ENCODE data around the gene LITAF. TPM values are rescaled to one million over a fixed set of nuclear protein-coding genes. Genes with fewer than 3 reads are reported as not detected.
A peak's percentile ranks its signal among the peaks of the same experiment; 100 is the strongest.

The LITAF gene
- total RNA-seq, 1 experiment from 2014 or later: 73.0 TPM

DNA sequence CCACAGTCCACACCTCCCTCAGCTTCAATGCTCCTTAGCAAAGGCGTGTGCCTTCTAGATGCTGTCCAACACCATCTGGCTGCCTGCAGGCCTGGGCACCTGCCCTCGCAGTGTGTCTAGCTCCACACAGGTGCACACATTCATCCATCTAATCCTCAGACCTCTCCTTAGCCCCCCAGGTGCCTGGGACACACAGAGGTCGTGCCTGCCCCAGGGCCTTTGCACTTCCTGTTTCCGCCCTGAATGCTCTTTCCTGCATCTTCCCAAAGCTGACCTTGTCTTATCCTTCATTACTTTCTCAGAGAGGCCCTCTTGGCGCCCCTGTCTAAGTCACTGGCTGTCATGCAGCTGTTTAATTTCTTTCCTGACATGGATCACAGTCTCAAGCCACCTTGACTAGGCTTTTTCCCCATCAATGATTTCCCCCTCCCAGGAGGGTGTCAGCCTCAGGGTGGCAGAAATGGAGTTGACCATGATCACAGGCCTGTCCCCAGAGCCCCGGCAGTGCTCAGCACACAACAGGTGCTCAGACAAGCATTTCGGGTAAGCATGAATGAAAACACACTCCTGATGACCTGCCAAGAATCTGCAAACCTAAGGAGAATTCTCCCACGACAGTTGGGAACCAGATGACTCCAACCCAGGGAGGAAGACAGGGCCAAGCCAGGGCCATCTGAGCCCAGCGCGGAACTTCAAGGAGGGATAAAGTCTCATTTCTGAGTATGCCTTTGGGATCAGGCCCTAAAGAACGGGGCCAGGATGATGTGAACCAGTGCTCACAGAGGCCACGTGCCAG, 76.3 kb downstream of the LITAF start:
- H3K36me3 Mint-ChIP-seq: no peaks in the 10 kb centered on the region
- no peaks in the 10 kb centered on the region for H3K27me3 Mint-ChIP-seq (ENCODE audit: low read depth)
- no peak overlapping the region for H3K4me3 Mint-ChIP-seq
- TF ChIP-seq GTF2I (CRISPR knock-in tag; conservative IDR thresholded peaks at IDR 0.05) (0 out of 2 replicates have a peak, but pooled peaks have one; percentile 40), ZNF416 (CRISPR knock-in tag; IDR thresholded peaks at IDR 0.05) (no peak), ZNF138 (CRISPR knock-in tag; conservative IDR thresholded peaks at IDR 0.05) (no peak)
- peaks cover 4% of the 10 kb centered on the region; the same call in 1 of the 2 replicates for H3K9me3 Mint-ChIP-seq
- POLR2A ChIA-PET: no interaction called here
- CTCF ChIA-PET: no interaction called here
- DNase-seq (ENCODE audit: low spot score) (no peak), ATAC-seq (no peak)
- H3K4me1 Mint-ChIP-seq: peaks cover 9% of the 10 kb centered on the region; the same call in 1 of the 2 replicates
- H3K27ac Mint-ChIP-seq: no peak overlapping the region

GRCh38 chr16:11507991-11508390, 78.7 kb downstream of the LITAF start:
- no peak for TF ChIP-seq OVOL2 (CRISPR knock-in tag; IDR thresholded peaks at IDR 0.05; ENCODE audit: borderline replicate concordance)
- TF ChIP-seq NR1H2 (CRISPR knock-in tag; IDR thresholded peaks at IDR 0.05): no peak
- no peak for TF ChIP-seq IRF2 (CRISPR knock-in tag; IDR thresholded peaks at IDR 0.05; ENCODE audit: borderline replicate concordance, low read depth)
- no peak for TF ChIP-seq ZMAT4 (CRISPR knock-in tag; IDR thresholded peaks at IDR 0.05)
- no peak for TF ChIP-seq ERG (CRISPR knock-in tag; IDR thresholded peaks at IDR 0.05)
- no peak for TF ChIP-seq NR3C1 (CRISPR knock-in tag; conservative IDR thresholded peaks at IDR 0.05; ENCODE audit: low read depth)
- TF ChIP-seq ZNF425 (CRISPR knock-in tag; conservative IDR thresholded peaks at IDR 0.05): no peak
- TF ChIP-seq, protein P1, sequence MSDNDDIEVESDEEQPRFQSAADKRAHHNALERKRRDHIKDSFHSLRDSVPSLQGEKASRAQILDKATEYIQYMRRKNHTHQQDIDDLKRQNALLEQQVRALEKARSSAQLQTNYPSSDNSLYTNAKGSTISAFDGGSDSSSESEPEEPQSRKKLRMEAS (CRISPR knock-in tag; IDR thresholded peaks at IDR 0.05): no peak
- TF ChIP-seq ZNF263 (CRISPR knock-in tag; IDR thresholded peaks at IDR 0.05; ENCODE audit: low read depth): no peak
- TF ChIP-seq HMGA2 (CRISPR knock-in tag; IDR thresholded peaks at IDR 0.05): no peak
- TF ChIP-seq, protein P2, sequence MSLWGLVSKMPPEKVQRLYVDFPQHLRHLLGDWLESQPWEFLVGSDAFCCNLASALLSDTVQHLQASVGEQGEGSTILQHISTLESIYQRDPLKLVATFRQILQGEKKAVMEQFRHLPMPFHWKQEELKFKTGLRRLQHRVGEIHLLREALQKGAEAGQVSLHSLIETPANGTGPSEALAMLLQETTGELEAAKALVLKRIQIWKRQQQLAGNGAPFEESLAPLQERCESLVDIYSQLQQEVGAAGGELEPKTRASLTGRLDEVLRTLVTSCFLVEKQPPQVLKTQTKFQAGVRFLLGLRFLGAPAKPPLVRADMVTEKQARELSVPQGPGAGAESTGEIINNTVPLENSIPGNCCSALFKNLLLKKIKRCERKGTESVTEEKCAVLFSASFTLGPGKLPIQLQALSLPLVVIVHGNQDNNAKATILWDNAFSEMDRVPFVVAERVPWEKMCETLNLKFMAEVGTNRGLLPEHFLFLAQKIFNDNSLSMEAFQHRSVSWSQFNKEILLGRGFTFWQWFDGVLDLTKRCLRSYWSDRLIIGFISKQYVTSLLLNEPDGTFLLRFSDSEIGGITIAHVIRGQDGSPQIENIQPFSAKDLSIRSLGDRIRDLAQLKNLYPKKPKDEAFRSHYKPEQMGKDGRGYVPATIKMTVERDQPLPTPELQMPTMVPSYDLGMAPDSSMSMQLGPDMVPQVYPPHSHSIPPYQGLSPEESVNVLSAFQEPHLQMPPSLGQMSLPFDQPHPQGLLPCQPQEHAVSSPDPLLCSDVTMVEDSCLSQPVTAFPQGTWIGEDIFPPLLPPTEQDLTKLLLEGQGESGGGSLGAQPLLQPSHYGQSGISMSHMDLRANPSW (CRISPR knock-in tag; conservative IDR thresholded peaks at IDR 0.05; ENCODE audit: low read depth): no peak
- TF ChIP-seq GABPB1 (CRISPR knock-in tag; IDR thresholded peaks at IDR 0.05): no peak
- no peak for TF ChIP-seq FOXP4 (CRISPR knock-in tag; IDR thresholded peaks at IDR 0.05)
- no peak for TF ChIP-seq USF1 (CRISPR knock-in tag; IDR thresholded peaks at IDR 0.05)
- TF ChIP-seq ATF3 (CRISPR knock-in tag; conservative IDR thresholded peaks at IDR 0.05): no peak
- TF ChIP-seq, protein P3, sequence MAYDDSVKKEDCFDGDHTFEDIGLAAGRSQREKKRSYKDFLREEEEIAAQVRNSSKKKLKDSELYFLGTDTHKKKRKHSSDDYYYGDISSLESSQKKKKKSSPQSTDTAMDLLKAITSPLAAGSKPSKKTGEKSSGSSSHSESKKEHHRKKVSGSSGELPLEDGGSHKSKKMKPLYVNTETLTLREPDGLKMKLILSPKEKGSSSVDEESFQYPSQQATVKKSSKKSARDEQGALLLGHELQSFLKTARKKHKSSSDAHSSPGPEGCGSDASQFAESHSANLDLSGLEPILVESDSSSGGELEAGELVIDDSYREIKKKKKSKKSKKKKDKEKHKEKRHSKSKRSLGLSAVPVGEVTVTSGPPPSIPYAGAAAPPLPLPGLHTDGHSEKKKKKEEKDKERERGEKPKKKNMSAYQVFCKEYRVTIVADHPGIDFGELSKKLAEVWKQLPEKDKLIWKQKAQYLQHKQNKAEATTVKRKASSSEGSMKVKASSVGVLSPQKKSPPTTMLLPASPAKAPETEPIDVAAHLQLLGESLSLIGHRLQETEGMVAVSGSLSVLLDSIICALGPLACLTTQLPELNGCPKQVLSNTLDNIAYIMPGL (CRISPR knock-in tag; IDR thresholded peaks at IDR 0.05): no peak
- no peak for TF ChIP-seq JUN (CRISPR knock-in tag; IDR thresholded peaks at IDR 0.05)
- ChIA-PET POLR2A (no interaction called here), CTCF (no interaction called here)
- Mint-ChIP-seq H3K27me3 (ENCODE audit: low read depth) (no peaks in the 10 kb centered on the region; the same call in 1 of the 2 replicates), H3K27ac (no peak overlapping the region), H3K36me3 (no peaks in the 10 kb centered on the region), H3K4me1 (peaks cover 14% of the 10 kb centered on the region), H3K9me3 (peaks cover 4% of the 10 kb centered on the region; the same call in 1 of the 2 replicates), H3K4me3 (no peak overlapping the region)
- no peak for DNase-seq (ENCODE audit: low spot score)
- no peak for ATAC-seq
